ENCODE measurements around the gene WTAP.
"Not testable (repeated sequence)": the region's sequence is repeated elsewhere in the genome, so short reads cannot be mapped to it uniquely, and the experiment has no call there.

WTAP gene

GRCh38 chr6:159693894-159694545, 33.3 kb upstream of the WTAP start:
- Histone ChIP-seq H3K4me1 (ENCODE audit: control insufficient read depth, insufficient read depth, low read length) (peaks cover 26% of the 10 kb centered on the region), H3K27ac (ENCODE audit: low read length) (peak overlapping the region; percentile 91), H3K9me3 (ENCODE audit: control insufficient read depth in 2 of 2, low read length in 2 of 2) (no peaks in the 10 kb centered on the region), H3K9ac (ENCODE audit: low read length in 2 of 2) (peak overlapping the region; percentile 62 to 75), H3K4me3 (ENCODE audit: low read length in 2 of 2) (peak overlapping the region; percentile 71 to 92), H3K36me3 (ENCODE audit: control insufficient read depth in 2 of 2, insufficient read depth in 2 of 2, low read length in 2 of 2) (peaks cover 0 to 2% of the 10 kb centered on the region in 2 donors), H3K27me3 (ENCODE audit: control insufficient read depth in 1 of 2, insufficient read depth in 2 of 2, low read length in 2 of 2) (no peaks in the 10 kb centered on the region)

- H3K27me3 ChIP-seq (ENCODE audit: control insufficient read depth in 1 of 2, insufficient read depth in 2 of 2, low read length in 2 of 2): no peaks in the 10 kb centered on the region
- H3K4me3 ChIP-seq (ENCODE audit: low read length in 2 of 2): no peak overlapping the region
- peaks cover 27% of the 10 kb centered on the region for H3K4me1 ChIP-seq (ENCODE audit: control insufficient read depth, insufficient read depth, low read length)
- H3K36me3 ChIP-seq (ENCODE audit: control insufficient read depth in 2 of 2, insufficient read depth in 2 of 2, low read length in 2 of 2): peaks cover 0 to 2% of the 10 kb centered on the region in 2 donors
- no peaks in the 10 kb centered on the region for H3K9me3 ChIP-seq (ENCODE audit: control insufficient read depth in 2 of 2, low read length in 2 of 2)
- H3K27ac ChIP-seq (ENCODE audit: low read length): no peak overlapping the region
- no peak overlapping the region for H3K9ac ChIP-seq (ENCODE audit: low read length in 2 of 2)
Observed at GRCh38 chr6:159695984-159696383, 31.3 kb upstream of the WTAP start.

- Histone ChIP-seq H3K27me3 (ENCODE audit: control insufficient read depth in 1 of 2, insufficient read depth in 2 of 2, low read length in 2 of 2) (no peaks in the 10 kb centered on the region), H3K9ac (ENCODE audit: low read length in 2 of 2) (no peak overlapping the region), H3K27ac (ENCODE audit: low read length) (no peak overlapping the region), H3K4me1 (ENCODE audit: control insufficient read depth, insufficient read depth, low read length) (peaks cover 6% of the 10 kb centered on the region), H3K9me3 (ENCODE audit: control insufficient read depth in 2 of 2, low read length in 2 of 2) (no peaks in the 10 kb centered on the region), H3K36me3 (ENCODE audit: control insufficient read depth in 2 of 2, insufficient read depth in 2 of 2, low read length in 2 of 2) (peaks cover 0 to 2% of the 10 kb centered on the region in 2 donors), H3K4me3 (ENCODE audit: low read length in 2 of 2) (no peak overlapping the region)
Observed at GRCh38 chr6:159700970-159701369, 26.3 kb upstream of the WTAP start.

GRCh38 chr6:159701413-159701999, 25.8 kb upstream of the WTAP start:
- peaks cover 6% of the 10 kb centered on the region for H3K4me1 ChIP-seq (ENCODE audit: control insufficient read depth, insufficient read depth, low read length)
- no peak overlapping the region for H3K9ac ChIP-seq (ENCODE audit: low read length in 2 of 2)
- no peaks in the 10 kb centered on the region for H3K27me3 ChIP-seq (ENCODE audit: control insufficient read depth in 1 of 2, insufficient read depth in 2 of 2, low read length in 2 of 2)
- no peaks in the 10 kb centered on the region for H3K9me3 ChIP-seq (ENCODE audit: control insufficient read depth in 2 of 2, low read length in 2 of 2)
- H3K36me3 ChIP-seq (ENCODE audit: control insufficient read depth in 2 of 2, insufficient read depth in 2 of 2, low read length in 2 of 2): peaks cover 0 to 2% of the 10 kb centered on the region in 2 donors
- H3K4me3 ChIP-seq (ENCODE audit: low read length in 2 of 2): no peak overlapping the region
- no peak overlapping the region for H3K27ac ChIP-seq (ENCODE audit: low read length)

DNA sequence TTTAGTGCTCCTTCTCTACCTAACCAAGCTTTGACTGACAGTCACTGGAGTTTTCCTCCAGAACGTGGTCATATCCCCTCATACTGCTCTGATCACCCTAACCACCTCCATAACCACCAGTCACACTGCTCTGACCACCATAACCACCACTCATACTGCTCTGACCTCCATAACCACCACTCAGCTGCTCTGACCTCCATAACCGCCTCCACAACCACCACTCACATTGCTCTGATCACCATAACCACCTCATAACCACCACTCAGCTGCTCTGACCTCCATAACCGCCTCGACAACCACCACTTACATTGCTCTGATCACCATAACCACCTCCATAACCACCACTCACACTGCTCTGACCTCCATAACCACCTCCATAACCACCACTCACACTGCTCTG, 16.7 kb upstream of the WTAP start:
- H3K36me3 ChIP-seq (ENCODE audit: control insufficient read depth in 2 of 2, insufficient read depth in 2 of 2, low read length in 2 of 2); H3K9ac ChIP-seq (ENCODE audit: low read length in 2 of 2); H3K9me3 ChIP-seq (ENCODE audit: control insufficient read depth in 2 of 2, low read length in 2 of 2); H3K27ac ChIP-seq (ENCODE audit: low read length); H3K27me3 ChIP-seq (ENCODE audit: control insufficient read depth in 1 of 2, insufficient read depth in 2 of 2, low read length in 2 of 2); H3K4me1 ChIP-seq (ENCODE audit: control insufficient read depth, insufficient read depth, low read length); H3K4me3 ChIP-seq (ENCODE audit: low read length in 2 of 2): not testable (repeated sequence)

DNA sequence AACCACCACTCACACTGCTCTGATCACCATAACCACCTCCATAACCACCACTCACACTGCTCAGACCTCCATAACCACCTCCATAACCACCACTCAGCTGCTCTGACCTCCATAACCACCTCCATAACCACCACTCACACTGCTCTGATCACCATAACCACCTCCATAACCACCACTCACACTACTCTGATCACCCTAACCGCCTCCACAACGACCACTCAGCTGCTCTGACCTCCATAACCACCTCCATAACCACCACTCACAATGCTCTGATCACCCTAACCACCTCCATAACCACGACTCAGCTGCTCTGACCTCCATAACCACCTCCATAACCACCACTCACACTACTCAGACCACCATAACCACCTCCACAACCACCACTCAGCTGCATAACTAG, 14.9 kb upstream of the WTAP start:
- not testable (repeated sequence) for H3K9me3 ChIP-seq (ENCODE audit: control insufficient read depth in 2 of 2, low read length in 2 of 2); H3K27ac ChIP-seq (ENCODE audit: low read length); H3K9ac ChIP-seq (ENCODE audit: low read length in 2 of 2); H3K4me3 ChIP-seq (ENCODE audit: low read length in 2 of 2); H3K36me3 ChIP-seq (ENCODE audit: control insufficient read depth in 2 of 2, insufficient read depth in 2 of 2, low read length in 2 of 2); H3K4me1 ChIP-seq (ENCODE audit: control insufficient read depth, insufficient read depth, low read length); H3K27me3 ChIP-seq (ENCODE audit: control insufficient read depth in 1 of 2, insufficient read depth in 2 of 2, low read length in 2 of 2)

GRCh38 chr6:159713984-159714383, 13.3 kb upstream of the WTAP start:
- Histone ChIP-seq H3K9me3 (ENCODE audit: control insufficient read depth in 2 of 2, low read length in 2 of 2) (no peaks in the 10 kb centered on the region), H3K4me3 (ENCODE audit: low read length in 2 of 2) (no peak overlapping the region), H3K4me1 (ENCODE audit: control insufficient read depth, insufficient read depth, low read length) (peaks cover 7% of the 10 kb centered on the region), H3K27ac (ENCODE audit: low read length) (no peak overlapping the region), H3K27me3 (ENCODE audit: control insufficient read depth in 1 of 2, insufficient read depth in 2 of 2, low read length in 2 of 2) (no peaks in the 10 kb centered on the region), H3K36me3 (ENCODE audit: control insufficient read depth in 2 of 2, insufficient read depth in 2 of 2, low read length in 2 of 2) (no peaks in the 10 kb centered on the region), H3K9ac (ENCODE audit: low read length in 2 of 2) (no peak overlapping the region)

DNA sequence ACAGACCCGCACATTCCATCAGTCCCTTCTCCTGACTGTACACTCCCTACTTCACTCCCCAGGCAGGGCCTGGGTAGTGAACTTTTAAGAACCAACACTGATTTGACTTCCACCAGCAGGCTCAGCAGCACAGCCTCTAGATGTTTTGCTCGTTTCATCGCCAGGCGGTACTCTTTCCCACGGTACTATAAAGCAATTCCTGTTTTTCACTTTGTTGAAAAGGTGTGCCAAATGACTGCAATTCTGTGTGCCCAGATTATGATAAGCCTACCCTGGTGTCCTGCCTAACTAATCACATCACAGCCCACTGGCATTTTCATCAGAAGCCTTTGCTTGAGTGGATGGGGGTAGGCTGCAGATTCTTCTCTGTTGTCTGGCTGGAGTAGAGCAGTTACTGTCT, 12.9 kb upstream of the WTAP start:
- H3K9me3 ChIP-seq (ENCODE audit: control insufficient read depth in 2 of 2, low read length in 2 of 2): no peaks in the 10 kb centered on the region
- H3K4me1 ChIP-seq (ENCODE audit: control insufficient read depth, insufficient read depth, low read length): peaks cover 7% of the 10 kb centered on the region
- H3K36me3 ChIP-seq (ENCODE audit: control insufficient read depth in 2 of 2, insufficient read depth in 2 of 2, low read length in 2 of 2): no peaks in the 10 kb centered on the region
- H3K27me3 ChIP-seq (ENCODE audit: control insufficient read depth in 1 of 2, insufficient read depth in 2 of 2, low read length in 2 of 2): no peaks in the 10 kb centered on the region
- H3K4me3 ChIP-seq (ENCODE audit: low read length in 2 of 2): no peak overlapping the region
- no peak overlapping the region for H3K27ac ChIP-seq (ENCODE audit: low read length)
- H3K9ac ChIP-seq (ENCODE audit: low read length in 2 of 2): no peak overlapping the region

DNA sequence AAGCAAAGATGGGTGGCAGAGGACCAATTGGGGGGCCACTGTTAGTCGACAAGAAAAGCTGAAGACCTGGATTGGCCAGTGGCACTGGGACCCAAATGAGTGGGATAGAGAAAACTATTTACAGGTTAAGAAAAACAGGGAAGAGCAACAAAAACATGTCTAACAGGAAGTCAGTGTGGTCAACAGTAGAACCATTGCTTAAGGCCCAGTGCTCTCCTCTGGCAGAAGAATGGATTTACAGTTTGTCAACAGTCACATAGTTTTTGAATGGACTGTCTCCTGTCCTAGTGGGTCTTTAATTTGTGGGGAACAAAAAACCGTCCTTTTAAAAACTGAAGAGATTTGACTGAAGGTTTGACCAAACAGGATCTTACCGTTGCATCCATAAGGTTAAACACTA, 12.1 kb upstream of the WTAP start:
- Histone ChIP-seq H3K4me3 (ENCODE audit: low read length in 2 of 2) (no peak overlapping the region), H3K27ac (ENCODE audit: low read length) (no peak overlapping the region), H3K27me3 (ENCODE audit: control insufficient read depth in 1 of 2, insufficient read depth in 2 of 2, low read length in 2 of 2) (no peaks in the 10 kb centered on the region), H3K36me3 (ENCODE audit: control insufficient read depth in 2 of 2, insufficient read depth in 2 of 2, low read length in 2 of 2) (no peaks in the 10 kb centered on the region), H3K9me3 (ENCODE audit: control insufficient read depth in 2 of 2, low read length in 2 of 2) (no peaks in the 10 kb centered on the region), H3K4me1 (ENCODE audit: control insufficient read depth, insufficient read depth, low read length) (peaks cover 7% of the 10 kb centered on the region), H3K9ac (ENCODE audit: low read length in 2 of 2) (no peak overlapping the region)

GRCh38 chr6:159715605-159716004, 11.7 kb upstream of the WTAP start:
- no peak overlapping the region for H3K4me3 ChIP-seq (ENCODE audit: low read length in 2 of 2)
- H3K9me3 ChIP-seq (ENCODE audit: control insufficient read depth in 2 of 2, low read length in 2 of 2): no peaks in the 10 kb centered on the region
- H3K27ac ChIP-seq (ENCODE audit: low read length): peak overlapping the region; percentile 58
- no peaks in the 10 kb centered on the region for H3K36me3 ChIP-seq (ENCODE audit: control insufficient read depth in 2 of 2, insufficient read depth in 2 of 2, low read length in 2 of 2)
- H3K4me1 ChIP-seq (ENCODE audit: control insufficient read depth, insufficient read depth, low read length): peaks cover 7% of the 10 kb centered on the region
- H3K9ac ChIP-seq (ENCODE audit: low read length in 2 of 2): no peak overlapping the region
- no peaks in the 10 kb centered on the region for H3K27me3 ChIP-seq (ENCODE audit: control insufficient read depth in 1 of 2, insufficient read depth in 2 of 2, low read length in 2 of 2)

All from stomach smooth muscle (tissue), 2 donors.